GM18858 (cell line): ENCODE measurements around the gene HLA-DPB1.

Experiments used
- ATAC-seq: cut with Tn5 transposase; IDR thresholded peaks from one replicate; pipeline ENCODE4 v1.9.1; 2021; ENCODE audit not compliant: unreplicated experiment

HLA-DPB1 gene

DNA sequence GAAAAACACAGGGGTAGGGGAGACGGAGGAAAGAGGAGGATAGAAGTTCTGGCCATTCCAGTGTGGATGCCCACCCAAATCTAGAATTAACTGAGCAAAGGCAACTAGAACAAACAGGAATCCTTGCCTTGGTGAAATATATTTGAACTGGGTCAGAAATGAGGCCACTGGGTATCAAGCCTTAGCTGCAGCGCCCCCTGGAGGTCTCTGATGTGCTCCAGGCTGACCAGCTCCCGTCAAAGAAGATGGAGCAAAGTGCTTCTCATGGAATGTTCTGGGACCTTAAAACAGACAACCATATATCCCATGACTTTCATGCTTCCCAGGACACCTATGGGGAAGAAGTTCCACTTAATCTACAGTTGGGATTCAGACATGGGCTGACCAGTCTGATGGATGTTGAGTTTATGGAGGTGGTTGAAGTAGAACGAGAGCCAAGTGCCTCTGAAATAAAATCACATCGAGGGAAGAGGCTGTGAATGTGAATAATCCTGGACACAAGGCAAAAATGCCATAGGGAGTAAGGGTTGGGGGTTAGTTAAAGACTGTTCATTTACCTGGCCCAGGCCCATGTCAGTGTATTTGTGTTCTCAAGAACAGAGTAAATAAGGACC is 50.4 kb downstream of the HLA-DPB1 start:
- ATAC-seq = no peak

DNA sequence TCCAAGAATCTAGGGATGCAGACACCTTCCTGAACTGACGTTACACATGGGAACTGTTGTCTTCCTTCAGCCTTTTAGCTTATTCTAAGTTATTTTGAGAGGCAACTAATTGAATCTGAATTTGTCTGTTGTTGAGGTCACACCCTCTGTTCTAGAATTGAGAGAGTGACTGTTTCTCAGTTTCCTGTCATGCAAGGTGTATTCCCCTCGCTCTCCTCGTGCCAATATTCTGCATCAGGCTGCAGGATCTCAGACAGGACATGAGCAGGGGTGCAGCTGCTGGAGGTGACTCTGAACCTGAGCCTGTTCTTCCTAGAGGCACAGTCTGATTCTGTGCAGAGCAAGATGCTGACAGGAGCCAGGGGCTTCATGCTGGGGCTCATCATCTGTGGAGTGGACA is 52.5 kb downstream of the HLA-DPB1 start:
- ATAC-seq = no peak

DNA sequence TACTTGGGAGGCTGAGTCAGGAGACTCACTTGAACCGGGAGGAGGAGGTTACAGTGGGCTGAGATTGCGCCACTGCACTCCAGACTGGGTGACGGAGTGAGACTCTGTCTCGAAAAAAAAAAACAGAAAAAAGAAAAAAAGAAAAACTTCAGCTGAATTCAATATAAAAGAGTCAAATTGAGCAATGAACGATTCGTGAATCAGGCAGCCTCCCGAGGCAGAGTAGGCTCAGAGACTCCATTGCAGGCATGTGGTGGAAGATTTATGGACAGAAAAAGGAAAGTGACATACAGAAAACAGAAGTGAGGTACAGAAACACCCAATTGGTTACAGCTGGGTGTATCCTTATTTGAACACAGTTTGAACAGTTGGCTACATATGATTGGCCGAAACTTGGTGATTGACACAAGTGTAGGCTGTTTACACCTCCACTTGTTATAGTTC is 56.3 kb downstream of the HLA-DPB1 start:
- ATAC-seq = no peak

DNA sequence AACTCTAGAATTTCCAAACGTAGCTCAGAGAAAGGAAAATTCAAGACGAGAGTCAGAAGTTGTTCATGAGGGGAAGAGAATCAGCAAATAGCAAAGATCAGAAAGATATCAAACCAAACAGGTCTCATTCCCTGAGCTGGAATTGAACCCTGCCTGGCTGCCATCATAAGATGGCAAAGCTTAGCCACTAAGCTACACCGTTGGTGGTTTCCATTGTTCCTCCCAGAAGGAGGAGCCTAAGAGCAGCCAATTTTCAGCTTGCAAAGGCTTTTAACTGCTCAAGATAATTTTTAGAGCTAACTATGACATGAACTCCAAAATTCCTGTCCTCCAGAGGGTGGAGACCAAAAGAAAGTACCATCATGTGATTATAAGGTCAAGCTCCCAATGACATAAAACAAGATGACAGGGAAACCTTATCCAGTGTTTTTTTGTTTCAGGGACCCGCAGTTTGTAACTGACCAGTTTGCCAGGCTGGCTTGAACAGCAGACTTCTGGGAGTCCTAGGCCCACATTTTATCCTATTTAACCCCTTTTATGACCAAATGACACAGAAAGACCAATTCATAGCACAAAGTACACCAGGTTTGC is 60.6 kb downstream of the HLA-DPB1 start:
- ATAC-seq = no peak
